Endothelial cell of hepatic sinusoid (primary cell): ENCODE data around the gene SYNRG.

Experiments
- in situ Hi-C: cut with HindIII; loops from 2 replicates; pipeline ENCODE4 v1.10.0; 2017; ENCODE audit warnings: low sequenced_read_pairs

Gene SYNRG

DNA sequence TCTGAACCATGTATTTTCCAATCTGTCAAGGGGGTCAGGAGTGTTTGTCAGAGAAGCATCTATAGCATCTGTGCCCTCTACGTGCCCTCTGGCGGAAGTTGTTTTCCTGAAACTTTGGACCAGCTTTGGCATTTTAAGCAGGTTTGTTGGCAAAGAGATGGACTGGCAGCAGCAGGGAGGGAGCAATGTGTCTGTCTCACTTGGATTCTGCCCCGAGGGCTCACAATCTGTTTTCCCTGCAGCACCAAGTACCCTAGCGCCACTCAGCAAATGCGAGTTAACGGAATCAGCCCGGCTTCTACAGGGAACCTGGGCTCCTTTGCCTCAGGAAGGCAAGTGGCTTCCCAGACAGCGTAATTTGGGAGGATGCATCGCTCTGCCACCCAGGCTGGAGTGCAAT lies 102.1 kb downstream of the SYNRG start:
- in situ Hi-C loops, result no loop called here

DNA sequence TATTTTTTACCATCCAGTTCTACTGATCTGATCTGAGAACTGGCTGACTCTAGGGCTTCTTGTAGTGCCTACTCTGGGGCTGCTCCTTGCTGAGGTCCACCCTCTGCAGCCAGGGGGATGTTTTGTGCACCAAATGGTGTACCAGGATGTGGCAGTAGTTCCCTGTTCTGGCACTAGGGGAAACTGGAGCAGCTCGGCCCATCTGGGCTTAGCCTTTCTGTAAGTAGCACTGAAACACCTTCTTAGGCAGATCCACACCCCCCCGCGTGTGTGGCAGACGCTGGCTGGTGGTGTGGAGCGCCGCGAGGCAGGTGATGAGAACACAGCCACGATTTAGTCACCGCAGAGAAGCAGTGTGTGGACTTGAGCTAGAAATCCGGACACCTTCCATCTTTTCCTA lies 102.5 kb downstream of the SYNRG start:
- in situ Hi-C loops, result no loop called here

DNA sequence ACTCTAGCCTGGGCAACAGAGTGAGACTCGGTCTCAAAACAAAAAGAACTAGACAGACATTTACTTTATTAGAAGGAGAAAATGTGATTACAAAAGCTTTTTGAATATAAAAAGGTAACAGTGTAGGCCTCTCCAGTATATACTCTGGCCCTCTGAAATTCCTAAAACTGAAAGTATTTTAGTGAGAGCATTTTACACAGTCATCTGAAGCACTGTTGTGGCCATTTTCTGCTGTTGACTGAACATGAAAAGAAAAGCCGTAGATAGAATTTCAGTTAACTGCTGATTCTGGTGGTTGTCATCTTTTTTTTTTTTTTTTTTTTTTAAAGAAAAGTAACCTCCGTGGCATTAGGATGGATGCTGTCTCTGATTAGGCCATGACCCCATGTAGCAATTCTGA lies 103.9 kb downstream of the SYNRG start:
- in situ Hi-C loops, result no loop called here

DNA sequence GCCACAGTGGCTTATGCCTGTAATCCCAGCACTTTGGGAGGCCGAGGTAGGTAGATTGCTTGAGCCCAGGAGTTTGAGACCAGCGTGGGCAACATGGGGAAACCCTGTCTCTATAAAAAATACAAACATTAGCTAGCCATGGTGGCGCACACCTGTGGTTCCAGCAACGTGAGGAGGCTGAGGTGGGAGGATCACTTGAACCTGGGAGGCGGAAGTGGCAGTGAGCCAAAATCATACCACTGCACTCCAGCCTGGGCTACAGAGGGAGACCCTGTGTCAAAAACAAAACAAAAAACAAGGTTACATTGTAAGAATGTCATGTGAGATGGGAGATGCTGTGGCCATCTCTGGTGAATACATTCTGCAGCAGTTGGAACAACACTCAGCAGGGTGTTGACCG lies 106.1 kb downstream of the SYNRG start:
- in situ Hi-C loops, result no loop called here

DNA sequence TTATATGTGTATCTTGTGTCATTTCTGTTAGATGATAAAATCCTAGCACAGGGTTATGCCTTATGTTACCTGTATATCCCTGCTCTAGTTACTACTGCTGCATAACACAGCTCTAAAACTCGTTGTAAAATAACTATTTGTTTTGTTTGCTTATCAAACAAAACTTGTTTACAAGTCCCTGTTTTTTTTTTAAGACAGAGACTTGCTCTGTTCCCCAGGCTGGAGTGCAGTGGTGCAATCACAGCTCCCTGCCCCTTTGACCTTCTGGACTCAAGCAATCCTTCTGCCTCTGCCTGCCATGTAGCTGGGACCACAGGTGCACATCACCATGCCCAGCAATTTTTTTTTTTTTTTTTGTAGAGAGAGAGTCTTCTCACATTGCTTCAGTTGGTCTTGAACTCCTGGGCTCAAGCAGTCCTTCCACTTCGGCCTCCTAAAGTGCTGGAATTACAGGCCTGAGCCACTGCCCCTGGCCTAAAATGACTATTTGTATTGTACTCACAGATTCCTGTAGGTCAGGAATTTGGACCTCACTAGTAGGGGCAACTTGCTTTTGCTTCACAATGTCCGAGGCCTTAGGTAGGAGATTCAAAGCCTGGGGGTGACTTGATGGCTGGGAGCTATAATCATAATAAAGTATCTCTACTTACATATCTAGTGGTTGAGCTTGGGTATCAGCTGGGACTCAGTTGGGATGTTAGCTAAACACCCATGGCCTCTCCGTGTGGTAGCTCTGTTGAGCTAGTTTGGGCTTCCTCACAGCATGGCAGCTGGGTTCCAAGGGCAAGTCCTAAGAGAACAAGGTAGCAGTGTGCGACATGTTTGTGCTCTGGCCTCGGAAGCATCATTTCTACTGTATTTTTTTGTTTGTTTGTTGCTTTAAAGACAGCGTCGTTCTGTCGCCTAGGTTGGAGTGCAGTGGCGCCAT lies 106.9 kb downstream of the SYNRG start:
- in situ Hi-C loops, result no loop called here

DNA sequence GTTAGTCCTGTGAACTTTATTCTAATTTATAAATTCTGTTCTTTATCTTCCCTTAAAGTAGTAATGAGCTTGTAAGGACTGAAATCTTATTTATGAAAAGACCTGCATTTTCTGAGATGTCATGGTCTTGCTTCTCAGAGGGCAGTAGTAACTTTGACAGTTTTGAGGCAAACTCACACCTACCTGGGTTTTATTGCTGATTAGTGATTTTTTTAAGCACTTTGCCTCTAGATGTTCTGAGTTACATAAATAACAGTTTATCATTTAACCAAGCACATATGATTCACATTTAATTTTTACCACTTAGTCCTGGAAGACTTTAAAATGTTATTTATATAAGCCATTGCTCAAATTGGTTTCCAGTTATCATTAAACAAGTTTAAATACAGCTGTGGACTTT lies 108.8 kb downstream of the SYNRG start:
- in situ Hi-C loops, result no loop called here

DNA sequence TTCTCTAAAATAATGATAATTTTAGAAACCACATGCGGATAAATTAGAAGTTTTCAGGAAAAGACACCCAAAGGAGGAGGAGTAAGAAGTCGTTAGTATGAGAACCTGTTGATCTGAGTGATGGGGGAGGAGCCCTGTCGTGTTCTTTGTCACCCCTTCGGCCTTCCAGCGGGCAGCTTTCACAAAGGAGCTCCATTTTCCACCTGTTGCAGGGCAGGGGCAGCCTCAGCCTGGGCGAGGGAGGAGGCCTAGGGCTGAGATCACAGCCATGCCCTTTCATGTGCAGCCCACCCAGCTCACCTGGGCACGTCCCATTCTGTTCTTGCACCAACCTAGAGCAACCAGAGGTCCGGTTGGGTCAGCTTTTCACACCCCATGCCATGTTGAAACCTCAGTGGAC lies 114.2 kb downstream of the SYNRG start:
- in situ Hi-C loops, result no loop called here

DNA sequence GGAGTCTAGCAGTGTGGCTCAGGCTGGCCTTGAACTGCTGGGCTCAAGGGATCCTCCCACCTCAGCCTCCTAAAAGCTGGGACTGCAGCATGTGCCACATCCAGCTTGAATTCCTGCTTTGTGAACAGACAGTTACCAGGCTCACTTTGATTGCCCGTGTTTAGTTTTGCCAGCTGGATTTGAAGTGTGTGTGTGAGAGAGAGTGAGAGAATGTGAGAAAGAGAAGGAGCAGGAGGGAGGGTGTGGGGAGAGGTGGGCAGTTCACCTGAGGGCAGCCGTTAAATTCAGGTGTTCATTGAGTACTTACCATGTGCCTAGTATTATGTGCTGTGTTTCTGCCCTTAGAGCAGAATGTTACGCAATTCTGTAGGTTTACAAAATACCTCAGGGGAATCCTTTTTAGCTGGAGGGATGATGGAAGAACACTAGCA lies 114.8 kb downstream of the SYNRG start:
- in situ Hi-C loops, result no loop called here

DNA sequence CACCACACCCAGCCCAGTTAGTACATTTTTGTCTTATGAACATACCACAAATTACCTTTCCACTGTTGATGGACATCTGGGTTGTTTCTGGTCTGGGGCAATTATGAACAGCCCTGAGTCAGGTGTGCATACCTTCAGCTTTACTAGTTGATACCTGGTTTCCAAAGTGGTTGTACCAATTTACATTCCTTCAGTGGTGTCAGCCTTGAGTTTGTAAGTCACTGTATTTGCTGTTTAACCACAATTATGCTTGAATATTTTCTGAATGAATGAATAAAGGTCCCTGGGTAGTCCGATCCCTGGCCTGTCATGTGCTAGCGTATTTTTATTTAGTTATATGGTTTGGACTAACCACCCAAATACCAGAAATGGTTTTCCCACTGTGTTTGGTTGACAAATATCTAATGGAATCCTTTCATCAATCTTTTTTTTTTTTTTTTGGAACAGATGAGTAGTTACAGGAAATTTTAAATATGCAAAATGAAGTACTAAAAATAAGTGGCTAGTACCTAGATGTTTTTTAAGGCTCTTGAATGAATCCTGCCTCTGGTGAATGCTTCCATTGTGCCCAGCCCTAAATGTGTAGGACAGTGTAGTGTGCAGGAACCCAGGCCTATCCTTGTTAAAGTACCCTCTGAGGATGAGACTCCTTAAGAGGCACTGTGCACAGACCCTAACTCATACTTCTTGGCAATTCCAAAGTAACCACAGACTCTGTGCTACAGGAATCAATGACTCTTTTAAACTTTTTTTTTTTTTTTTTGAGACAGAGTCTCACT lies 115.8 kb downstream of the SYNRG start:
- in situ Hi-C loops, result no loop called here

DNA sequence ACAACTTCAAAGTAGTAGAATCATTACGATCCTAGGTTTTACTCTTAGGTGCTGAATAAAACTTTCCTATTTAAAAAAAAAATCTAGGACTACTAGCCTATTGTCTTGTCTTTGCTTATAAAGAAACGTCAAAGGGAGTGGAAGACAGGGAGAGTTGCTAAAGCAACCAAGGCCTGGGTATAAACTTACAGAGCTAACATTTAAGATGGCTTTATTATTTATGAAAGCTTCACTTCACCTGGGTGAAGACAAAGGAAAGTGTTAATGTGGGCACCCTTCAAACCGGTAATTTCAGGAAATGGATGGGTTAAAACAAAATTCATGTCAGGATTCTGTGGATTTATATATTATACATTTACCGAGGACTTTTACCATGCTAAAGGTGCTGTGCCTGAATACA lies 117.1 kb downstream of the SYNRG start:
- in situ Hi-C loops, result no loop called here

DNA sequence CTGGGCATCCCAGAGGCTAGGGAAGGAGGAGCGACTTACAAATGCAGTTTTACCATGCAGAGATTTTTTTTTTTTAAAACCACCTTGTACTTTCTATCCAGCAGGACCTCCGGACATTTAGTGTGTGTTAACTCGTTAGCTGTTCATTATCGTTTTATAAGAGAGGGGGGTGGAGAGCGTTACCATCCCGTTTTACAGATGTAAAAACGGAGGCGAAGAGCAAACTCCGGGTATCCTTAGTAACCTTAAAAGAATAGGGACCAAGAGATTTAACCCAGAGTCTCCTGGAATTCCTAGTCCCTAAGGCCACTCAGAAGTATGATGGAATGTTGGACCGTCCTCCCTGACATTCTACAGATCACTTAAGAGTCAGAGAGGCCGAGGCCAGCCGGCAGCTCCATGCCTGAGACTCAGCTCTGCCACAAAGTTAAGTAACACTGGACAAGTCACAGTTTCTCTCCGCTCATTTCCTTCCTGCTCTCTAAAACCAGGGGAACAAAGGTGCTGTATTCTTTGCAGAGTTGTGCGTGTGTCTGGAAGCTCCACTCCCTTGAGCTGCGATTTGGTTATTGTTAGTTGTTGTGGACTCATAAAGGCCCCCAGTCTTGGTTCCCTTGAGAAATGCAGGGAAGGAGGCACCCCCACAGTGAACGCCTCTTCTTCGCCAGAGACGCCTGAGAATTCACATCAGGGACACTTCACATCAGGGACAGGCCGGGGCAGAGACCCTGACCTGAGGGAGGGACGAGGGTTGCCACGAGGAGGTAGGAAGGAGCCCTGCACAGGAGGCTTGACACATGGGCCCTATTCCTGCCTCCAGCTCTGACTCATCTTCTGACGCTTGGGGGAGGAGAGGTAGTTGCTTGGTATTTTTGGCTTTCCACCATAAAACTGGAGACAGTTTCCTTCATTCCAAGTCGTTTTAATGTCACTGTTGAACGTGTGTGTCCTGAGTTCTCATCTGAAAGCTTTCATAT lies 118.3 kb downstream of the SYNRG start:
- in situ Hi-C loops, result no loop called here

DNA sequence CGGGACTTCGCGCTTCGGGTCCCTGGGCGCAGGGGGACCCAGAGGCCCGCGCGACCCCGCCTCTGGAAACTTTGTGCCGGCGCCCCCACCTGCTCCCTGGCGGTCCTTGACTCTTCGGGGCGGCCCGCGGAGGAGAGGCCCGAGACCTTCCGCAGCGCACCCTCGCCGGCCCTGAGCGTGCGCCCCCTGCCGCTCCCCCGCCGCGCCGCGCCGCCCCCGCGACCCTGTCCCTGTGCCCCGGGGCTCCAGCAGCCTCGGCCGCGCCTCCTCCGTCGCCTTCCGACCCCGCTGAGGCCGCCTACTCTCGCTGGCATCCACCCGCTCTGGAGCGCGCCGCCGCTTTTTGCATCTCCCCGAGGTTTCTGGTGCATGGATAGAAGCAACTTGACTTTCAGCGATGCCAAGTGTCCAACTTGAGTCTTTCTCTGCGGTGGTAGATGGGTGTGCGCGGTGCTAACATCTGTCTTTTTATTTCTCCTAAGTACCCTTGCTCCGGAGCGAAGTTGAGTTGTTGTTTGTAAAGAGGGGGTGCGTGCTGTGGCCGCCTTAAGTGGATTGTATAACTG lies 119.1 kb downstream of the SYNRG start:
- in situ Hi-C loops, result no loop called here

DNA sequence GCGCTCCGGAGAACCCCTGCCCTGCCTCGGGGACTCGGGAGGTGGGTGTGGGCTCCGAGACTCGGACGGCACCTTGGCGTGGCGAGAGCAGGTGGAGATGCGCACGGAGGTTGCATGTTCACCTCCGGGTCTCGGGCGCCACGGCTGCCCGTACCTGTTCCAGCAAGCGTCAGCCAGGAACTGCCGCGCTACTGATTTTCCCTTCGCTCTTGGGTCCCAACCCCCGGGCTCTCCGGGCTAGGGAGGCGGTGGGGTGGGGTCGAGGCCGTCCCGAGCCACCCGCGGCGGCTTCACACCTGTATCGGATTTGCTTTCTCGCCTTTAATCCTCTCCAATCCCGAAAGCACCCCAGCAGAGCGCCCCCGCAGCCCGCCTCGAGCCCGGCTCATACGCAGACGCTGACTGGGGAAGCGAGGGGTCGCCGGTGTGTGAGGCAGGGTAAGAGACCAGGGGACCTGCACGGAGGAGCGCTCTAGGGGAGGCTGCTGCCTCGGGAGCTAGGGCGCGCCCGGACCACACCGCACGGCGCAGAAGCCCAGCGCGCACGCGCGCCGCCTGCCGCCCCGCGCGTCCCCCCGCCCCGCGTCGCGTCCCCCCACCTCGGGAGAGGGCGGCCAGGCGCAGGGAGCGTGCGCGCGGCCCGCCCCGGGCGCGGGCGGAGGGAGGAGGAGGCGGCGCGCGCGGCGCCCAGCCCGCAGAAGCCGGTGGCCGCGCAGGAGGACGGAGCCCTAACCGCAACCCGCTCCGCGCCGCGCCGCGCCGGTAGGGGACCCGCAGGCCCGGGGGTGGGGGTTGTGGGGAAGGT lies 119.8 kb downstream of the SYNRG start, which contains the start of gene DUSP14:
Gene DUSP14 (plus strand): TSS at position 695 of the 805 bp plus-strand sequence. CDS start 22,382 bp downstream, outside the sequence.
- in situ Hi-C loops, result no loop called here

DNA sequence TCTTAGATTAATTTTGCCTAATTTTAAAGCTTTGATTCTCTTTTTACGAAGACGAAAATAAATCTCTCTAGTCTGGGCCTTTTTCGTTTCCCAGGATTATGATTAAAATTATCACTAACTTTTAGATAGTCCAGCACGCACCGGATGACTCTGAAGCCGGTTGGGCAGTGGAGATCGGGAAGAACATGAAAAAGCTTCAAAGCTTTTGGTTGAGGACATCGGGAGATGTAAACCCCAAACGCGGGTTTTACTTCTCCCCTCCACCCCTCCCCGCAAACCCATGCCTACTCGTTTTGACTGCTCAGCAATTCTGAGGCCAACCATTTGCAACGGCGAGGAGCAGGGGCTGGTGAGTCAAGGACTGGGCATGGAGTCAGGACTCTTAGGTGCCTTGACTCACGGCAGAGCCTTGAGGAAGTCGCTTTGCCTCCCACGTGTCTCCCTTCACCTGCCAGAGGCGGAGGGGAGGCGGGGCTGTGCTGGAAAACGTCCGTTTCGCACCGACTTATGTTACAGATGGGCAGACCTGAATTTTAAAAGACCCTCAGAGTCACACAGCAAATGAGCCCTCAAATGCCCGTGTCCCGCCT lies 120.5 kb downstream of the SYNRG start:
- in situ Hi-C loops, result no loop called here

DNA sequence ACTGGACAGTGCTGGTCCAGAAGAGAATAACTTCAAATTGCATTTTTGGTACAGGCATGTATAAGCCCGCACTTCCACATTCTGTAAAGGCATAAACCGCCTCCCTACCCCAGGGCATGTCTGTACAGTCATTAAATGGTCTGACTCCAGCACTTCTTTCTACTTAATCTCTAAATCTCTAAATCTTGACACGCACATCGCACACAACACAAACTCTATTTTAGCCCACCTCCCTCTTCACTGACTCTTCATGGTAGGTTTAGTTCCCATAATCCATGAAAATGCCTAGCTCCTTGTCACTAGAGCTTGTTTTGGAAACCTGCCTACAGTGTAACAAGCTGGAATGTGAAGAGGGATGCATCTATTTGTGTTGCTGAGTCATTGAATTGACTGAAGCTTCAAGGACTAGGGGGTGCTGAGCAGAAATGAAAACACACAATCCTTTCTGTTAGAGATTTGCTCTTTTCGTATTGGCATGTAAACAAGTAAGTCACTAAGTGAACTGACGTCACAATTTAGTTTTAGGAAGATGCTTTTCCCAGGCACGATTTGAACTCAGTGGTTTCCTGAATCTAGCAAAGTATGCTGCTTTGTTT lies 121.1 kb downstream of the SYNRG start:
- in situ Hi-C loops, result no loop called here

DNA sequence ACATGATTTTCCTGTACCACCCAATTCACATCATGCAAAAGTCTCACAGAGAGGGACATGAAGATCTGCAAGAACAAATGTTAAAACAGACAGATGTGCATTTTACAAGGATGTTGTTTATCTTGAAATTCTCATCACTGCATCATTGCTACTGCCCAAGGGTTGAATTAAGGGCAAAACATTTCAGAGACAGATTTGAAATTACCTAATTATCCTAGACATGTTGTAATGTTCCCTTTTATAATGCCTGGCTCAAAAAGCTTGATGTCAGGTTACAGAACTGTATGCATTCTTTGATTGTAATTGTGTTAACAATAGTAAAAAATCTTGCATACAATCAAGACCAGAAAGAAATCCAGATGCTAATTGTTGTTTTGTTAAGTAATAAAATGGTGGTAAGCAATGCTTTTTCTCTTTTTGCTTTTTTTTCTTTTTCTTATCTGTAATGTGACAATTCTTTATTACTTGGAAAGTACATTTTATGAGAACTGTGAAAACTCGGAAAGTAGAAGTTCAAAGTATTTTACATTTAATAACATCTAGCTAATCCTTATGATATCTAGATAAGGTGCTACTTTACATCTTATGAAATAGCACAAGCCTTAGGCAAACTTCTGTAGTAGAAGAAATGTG lies 123.2 kb downstream of the SYNRG start:
- in situ Hi-C loops, result no loop called here

DNA sequence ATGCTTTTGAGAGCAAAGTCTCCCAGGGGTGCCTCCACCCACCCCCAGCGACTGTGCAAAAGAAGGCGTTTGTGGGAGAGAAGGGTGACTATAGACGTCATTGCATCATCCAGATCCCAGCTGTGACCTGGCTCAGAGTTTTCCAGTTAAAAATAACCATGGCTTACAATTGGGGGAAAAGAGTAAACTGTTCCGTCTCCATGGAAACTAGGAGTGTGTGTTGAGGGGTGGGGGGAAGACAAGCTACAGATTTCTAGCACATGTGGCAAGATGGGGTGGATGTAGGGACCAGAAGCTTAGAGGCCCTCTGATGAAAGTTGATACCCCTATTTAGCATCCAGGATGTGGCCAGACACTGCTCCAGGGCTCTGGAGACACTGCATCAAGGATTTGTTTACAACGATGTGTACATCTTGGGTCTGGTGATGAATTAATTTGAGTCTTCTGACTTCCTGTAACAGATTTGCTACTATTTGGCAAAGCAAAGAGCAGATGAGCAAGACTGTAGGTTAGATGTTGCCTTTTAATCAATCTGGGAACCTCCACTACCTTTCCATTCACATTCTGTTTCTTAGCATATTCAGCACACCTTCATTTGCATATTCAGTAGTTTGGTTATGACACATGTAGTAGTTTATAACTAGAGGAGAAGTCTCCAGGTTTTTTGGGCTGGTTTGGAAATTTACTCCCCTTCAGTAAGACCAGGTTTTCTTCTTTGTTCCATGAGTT lies 125.7 kb downstream of the SYNRG start:
- in situ Hi-C loops, result no loop called here
